WTC11 (cell line): ENCODE measurements around the gene PCDHGB5. TPM values are rescaled to one million over a fixed set of nuclear protein-coding genes. Genes with fewer than 3 reads are reported as not detected.
"Not testable (repeated sequence)": the region's sequence is repeated elsewhere in the genome, so short reads cannot be mapped to it uniquely, and the experiment has no call there.

Experiments
- ATAC-seq: fragments of 200-7000 bp; cut with Tn5 transposase; 2 replicates; pipeline ENCODE4 v1.10.0; 2021; ENCODE audit warnings: mild to moderate bottlenecking, moderate library complexity
- CTCF ChIA-PET: fragments of 300-600 bp; sonication (Branson Sonifier 250); formaldehyde crosslinking; loops from one replicate; lab custom pipeline; 2021; ENCODE audit warnings: antibody characterized with exemption; lab: Charles Lee
- POLR2A ChIA-PET: fragments of 350-600 bp; sonication (Branson Sonifier 250); formaldehyde crosslinking; loops from one replicate; lab custom pipeline; 2021; ENCODE audit warnings: antibody characterized with exemption; lab: Charles Lee
- DNase-seq: peaks from one replicate; pipeline ENCODE4 v3.0.0; 2021; ENCODE audit warnings: low spot score
- H3K27ac Mint-ChIP-seq: 2 replicates; pipeline ENCODE4 v1.8.0; 2021; ENCODE audit warnings: mixed read lengths
- H3K27me3 Mint-ChIP-seq: 2 replicates; pipeline ENCODE4 v1.8.0; 2021; ENCODE audit warnings: low read depth, mild to moderate bottlenecking, moderate library complexity, mixed read lengths
- H3K36me3 Mint-ChIP-seq: 2 replicates; pipeline ENCODE4 v1.8.0; 2021; ENCODE audit warnings: mixed read lengths
- H3K4me1 Mint-ChIP-seq: 2 replicates; pipeline ENCODE4 v1.8.0; 2022; ENCODE audit warnings: mixed read lengths
- H3K4me3 Mint-ChIP-seq: 2 replicates; pipeline ENCODE4 v1.8.0; 2021; ENCODE audit warnings: mild to moderate bottlenecking, moderate library complexity, mixed read lengths
- H3K9me3 Mint-ChIP-seq: 2 replicates; pipeline ENCODE4 v1.8.0; 2021; ENCODE audit warnings: mixed read lengths
- ESRRA ChIP-seq: sonication (generic); formaldehyde crosslinking; IDR thresholded peaks from 2 replicates; pipeline ENCODE4 v1.8.1; 2022; ENCODE audit warnings: mild to moderate bottlenecking, missing genetic modification reagents, borderline replicate concordance
- FOXP4 ChIP-seq: sonication (generic); formaldehyde crosslinking; IDR thresholded peaks from 2 replicates; pipeline ENCODE4 v1.8.0; 2022; ENCODE audit warnings: mild to moderate bottlenecking, missing genetic modification reagents
- GTF2I ChIP-seq: fragments of 250-450 bp; sonication (Bioruptor Pico); conservative IDR thresholded peaks from 2 replicates; pipeline ENCODE4 v1.4.0; 2021; ENCODE audit warnings: mild to moderate bottlenecking
- IRF2 ChIP-seq: sonication (generic); formaldehyde crosslinking; IDR thresholded peaks from 2 replicates; pipeline ENCODE4 v1.8.0; 2022; ENCODE audit warnings: low read depth, missing genetic modification reagents, borderline replicate concordance
- JAZF1 ChIP-seq: fragments of 250-450 bp; sonication (Bioruptor Pico); IDR thresholded peaks from 2 replicates; pipeline ENCODE4 v1.9.0; 2021; ENCODE audit warnings: moderate library complexity, mild to moderate bottlenecking, inconsistent platforms
- KAT7 ChIP-seq: sonication (generic); formaldehyde crosslinking; IDR thresholded peaks from 2 replicates; pipeline ENCODE4 v1.8.1; 2023; ENCODE audit warnings: missing genetic modification reagents, mild to moderate bottlenecking, borderline replicate concordance
- NR2C2 ChIP-seq: sonication (generic); formaldehyde crosslinking; IDR thresholded peaks from 2 replicates; pipeline ENCODE4 v1.8.0; 2022; ENCODE audit warnings: mild to moderate bottlenecking, missing genetic modification reagents
- PRDM15 ChIP-seq: sonication (generic); formaldehyde crosslinking; IDR thresholded peaks from 2 replicates; pipeline ENCODE4 v1.8.0; 2022; ENCODE audit warnings: missing genetic modification reagents
- SMAD3 ChIP-seq: sonication (generic); formaldehyde crosslinking; IDR thresholded peaks from 2 replicates; pipeline ENCODE4 v1.8.0; 2022; ENCODE audit warnings: missing genetic modification reagents, mild to moderate bottlenecking, borderline replicate concordance
- TEAD1 ChIP-seq: sonication (generic); formaldehyde crosslinking; IDR thresholded peaks from 2 replicates; pipeline ENCODE4 v1.8.0; 2022; ENCODE audit warnings: mild to moderate bottlenecking, missing genetic modification reagents
- USF1 ChIP-seq: sonication (generic); formaldehyde crosslinking; IDR thresholded peaks from 2 replicates; pipeline ENCODE4 v1.8.0; 2022; ENCODE audit warnings: mild to moderate bottlenecking, missing genetic modification reagents
- ZMAT4 ChIP-seq: fragments of 250-450 bp; sonication (Bioruptor Pico); IDR thresholded peaks from 2 replicates; pipeline ENCODE4 v1.9.0; 2021; ENCODE audit warnings: mild to moderate bottlenecking
- ZNF121 ChIP-seq: sonication (generic); formaldehyde crosslinking; IDR thresholded peaks from 2 replicates; pipeline ENCODE4 v1.8.0; 2023; ENCODE audit warnings: missing genetic modification reagents
- ZNF219 ChIP-seq: sonication (generic); formaldehyde crosslinking; IDR thresholded peaks from 2 replicates; pipeline ENCODE4 v1.8.0; 2023; ENCODE audit warnings: missing genetic modification reagents, mild to moderate bottlenecking, borderline replicate concordance
- ZNF281 ChIP-seq: sonication (generic); formaldehyde crosslinking; IDR thresholded peaks from 2 replicates; pipeline ENCODE4 v1.8.0; 2023; ENCODE audit warnings: mild to moderate bottlenecking, missing genetic modification reagents
- ZNF671 ChIP-seq: fragments of 250-450 bp; sonication (Bioruptor Pico); IDR thresholded peaks from 2 replicates; pipeline ENCODE4 v1.8.0; 2021; ENCODE audit warnings: mild to moderate bottlenecking
- total RNA-seq: library from RNA; stranded (reverse); gene quantifications from 3 replicates; pipeline ENCODE4 v1.2.3, GENCODE V29; 2021
- TF ChIP-seq, protein P1 (sequence below): fragments of 200-600 bp; IDR thresholded peaks from 2 replicates; pipeline ENCODE4 v1.8.0; 2022; ENCODE audit warnings: antibody characterized with exemption
- TF ChIP-seq, protein P2 (sequence below): fragments of 250-450 bp; sonication (Bioruptor Pico); IDR thresholded peaks from 2 replicates; pipeline ENCODE4 v1.8.0; 2021; ENCODE audit warnings: mild to moderate bottlenecking

The PCDHGB5 gene
- total RNA-seq, 1 experiment from 2014 or later = 9.7 TPM

DNA sequence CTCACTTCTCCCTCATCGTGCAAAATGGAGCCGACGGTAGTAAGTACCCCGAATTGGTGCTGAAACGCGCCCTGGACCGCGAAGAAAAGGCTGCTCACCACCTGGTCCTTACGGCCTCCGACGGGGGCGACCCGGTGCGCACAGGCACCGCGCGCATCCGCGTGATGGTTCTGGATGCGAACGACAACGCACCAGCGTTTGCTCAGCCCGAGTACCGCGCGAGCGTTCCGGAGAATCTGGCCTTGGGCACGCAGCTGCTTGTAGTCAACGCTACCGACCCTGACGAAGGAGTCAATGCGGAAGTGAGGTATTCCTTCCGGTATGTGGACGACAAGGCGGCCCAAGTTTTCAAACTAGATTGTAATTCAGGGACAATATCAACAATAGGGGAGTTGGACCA is 33.5 kb downstream of the PCDHGB5 start (continued):
- TF ChIP-seq FOXP4 (no peak), NR2C2 (CRISPR knock-in tag) (no peak), GTF2I (no peak), JAZF1 (CRISPR knock-in tag) (no peak), ZMAT4 (CRISPR knock-in tag) (no peak), ZNF281 (CRISPR knock-in tag) (no peak), KAT7 (CRISPR knock-in tag) (no peak), TEAD1 (CRISPR knock-in tag) (no peak), SMAD3 (CRISPR knock-in tag) (no peak), IRF2 (CRISPR knock-in tag) (no peak), ZNF121 (CRISPR knock-in tag) (no peak), ZNF671 (CRISPR knock-in tag) (no peak)
- TF ChIP-seq, protein P1, sequence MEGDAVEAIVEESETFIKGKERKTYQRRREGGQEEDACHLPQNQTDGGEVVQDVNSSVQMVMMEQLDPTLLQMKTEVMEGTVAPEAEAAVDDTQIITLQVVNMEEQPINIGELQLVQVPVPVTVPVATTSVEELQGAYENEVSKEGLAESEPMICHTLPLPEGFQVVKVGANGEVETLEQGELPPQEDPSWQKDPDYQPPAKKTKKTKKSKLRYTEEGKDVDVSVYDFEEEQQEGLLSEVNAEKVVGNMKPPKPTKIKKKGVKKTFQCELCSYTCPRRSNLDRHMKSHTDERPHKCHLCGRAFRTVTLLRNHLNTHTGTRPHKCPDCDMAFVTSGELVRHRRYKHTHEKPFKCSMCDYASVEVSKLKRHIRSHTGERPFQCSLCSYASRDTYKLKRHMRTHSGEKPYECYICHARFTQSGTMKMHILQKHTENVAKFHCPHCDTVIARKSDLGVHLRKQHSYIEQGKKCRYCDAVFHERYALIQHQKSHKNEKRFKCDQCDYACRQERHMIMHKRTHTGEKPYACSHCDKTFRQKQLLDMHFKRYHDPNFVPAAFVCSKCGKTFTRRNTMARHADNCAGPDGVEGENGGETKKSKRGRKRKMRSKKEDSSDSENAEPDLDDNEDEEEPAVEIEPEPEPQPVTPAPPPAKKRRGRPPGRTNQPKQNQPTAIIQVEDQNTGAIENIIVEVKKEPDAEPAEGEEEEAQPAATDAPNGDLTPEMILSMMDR = no peak
- TF ChIP-seq, all 79 proteins: peak for 0

GRCh38 chr5:141432308-141432707 is 34.6 kb downstream of the PCDHGB5 start:
- ATAC-seq, H3K4me1 Mint-ChIP-seq, H3K4me3 Mint-ChIP-seq, H3K27ac Mint-ChIP-seq, POLR2A ChIA-PET, DNase-seq, H3K27me3 Mint-ChIP-seq: not testable (repeated sequence)
- Mint-ChIP-seq H3K9me3 (peaks cover 50% of the 10 kb centered on the region), H3K36me3 (peaks cover 55% of the 10 kb centered on the region)
- CTCF ChIA-PET = interaction anchor here (1.1 to 2.7 kb wide), 3 partner anchors 12 to 125 kb away, joined by 3 to 28 read pairs (median 3); partner anchors contain the start of gene PCDHGA11

GRCh38 chr5:141432726-141433125 is 35.0 kb downstream of the PCDHGB5 start:
- CTCF ChIA-PET = interaction anchor here (0.8 kb wide), 1 partner anchor 11 kb away, joined by 3 read pairs; the partner anchor contains the start of gene PCDHGA11
- H3K27ac Mint-ChIP-seq, H3K4me1 Mint-ChIP-seq, DNase-seq, H3K27me3 Mint-ChIP-seq, H3K4me3 Mint-ChIP-seq, POLR2A ChIA-PET, ATAC-seq: not testable (repeated sequence)
- Mint-ChIP-seq H3K9me3 (peaks cover 50% of the 10 kb centered on the region), H3K36me3 (peaks cover 51% of the 10 kb centered on the region)

GRCh38 chr5:141434006-141434405 is 36.3 kb downstream of the PCDHGB5 start:
- Mint-ChIP-seq H3K27ac (no peak overlapping the region), H3K4me3 (no peak overlapping the region)
- CTCF ChIA-PET = no interaction called here

More at GRCh38 chr5:141434006-141434405, 36.3 kb downstream of the PCDHGB5 start:
- no peak for DNase-seq
- no peak for ATAC-seq
- H3K27me3 Mint-ChIP-seq = no peaks in the 10 kb centered on the region
- H3K9me3 Mint-ChIP-seq = peaks cover 44% of the 10 kb centered on the region
- POLR2A ChIA-PET = no interaction called here
- H3K4me1 Mint-ChIP-seq = peaks cover under 1% of the 10 kb centered on the region
- TF ChIP-seq USF1 (CRISPR knock-in tag) (no peak), PRDM15 (CRISPR knock-in tag) (no peak), ESRRA (CRISPR knock-in tag) (no peak), TEAD1 (CRISPR knock-in tag) (no peak), ZNF219 (CRISPR knock-in tag) (no peak)
- TF ChIP-seq, protein P2, sequence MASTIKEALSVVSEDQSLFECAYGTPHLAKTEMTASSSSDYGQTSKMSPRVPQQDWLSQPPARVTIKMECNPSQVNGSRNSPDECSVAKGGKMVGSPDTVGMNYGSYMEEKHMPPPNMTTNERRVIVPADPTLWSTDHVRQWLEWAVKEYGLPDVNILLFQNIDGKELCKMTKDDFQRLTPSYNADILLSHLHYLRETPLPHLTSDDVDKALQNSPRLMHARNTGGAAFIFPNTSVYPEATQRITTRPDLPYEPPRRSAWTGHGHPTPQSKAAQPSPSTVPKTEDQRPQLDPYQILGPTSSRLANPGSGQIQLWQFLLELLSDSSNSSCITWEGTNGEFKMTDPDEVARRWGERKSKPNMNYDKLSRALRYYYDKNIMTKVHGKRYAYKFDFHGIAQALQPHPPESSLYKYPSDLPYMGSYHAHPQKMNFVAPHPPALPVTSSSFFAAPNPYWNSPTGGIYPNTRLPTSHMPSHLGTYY (CRISPR knock-in tag) = no peak
- H3K36me3 Mint-ChIP-seq = peaks cover 40% of the 10 kb centered on the region
